GM18499 (cell line): Measurements from ENCODE around the gene BCLAF3.
A peak's percentile ranks its signal among the peaks of the same experiment; 100 is the strongest.

Experiments
- ATAC-seq: cut with Tn5 transposase; IDR thresholded peaks from one replicate; pipeline ENCODE4 v1.9.1; 2021; ENCODE audit warnings: moderate number of reproducible peaks; ENCODE audit not compliant: insufficient read depth, unreplicated experiment

The BCLAF3 gene

DNA sequence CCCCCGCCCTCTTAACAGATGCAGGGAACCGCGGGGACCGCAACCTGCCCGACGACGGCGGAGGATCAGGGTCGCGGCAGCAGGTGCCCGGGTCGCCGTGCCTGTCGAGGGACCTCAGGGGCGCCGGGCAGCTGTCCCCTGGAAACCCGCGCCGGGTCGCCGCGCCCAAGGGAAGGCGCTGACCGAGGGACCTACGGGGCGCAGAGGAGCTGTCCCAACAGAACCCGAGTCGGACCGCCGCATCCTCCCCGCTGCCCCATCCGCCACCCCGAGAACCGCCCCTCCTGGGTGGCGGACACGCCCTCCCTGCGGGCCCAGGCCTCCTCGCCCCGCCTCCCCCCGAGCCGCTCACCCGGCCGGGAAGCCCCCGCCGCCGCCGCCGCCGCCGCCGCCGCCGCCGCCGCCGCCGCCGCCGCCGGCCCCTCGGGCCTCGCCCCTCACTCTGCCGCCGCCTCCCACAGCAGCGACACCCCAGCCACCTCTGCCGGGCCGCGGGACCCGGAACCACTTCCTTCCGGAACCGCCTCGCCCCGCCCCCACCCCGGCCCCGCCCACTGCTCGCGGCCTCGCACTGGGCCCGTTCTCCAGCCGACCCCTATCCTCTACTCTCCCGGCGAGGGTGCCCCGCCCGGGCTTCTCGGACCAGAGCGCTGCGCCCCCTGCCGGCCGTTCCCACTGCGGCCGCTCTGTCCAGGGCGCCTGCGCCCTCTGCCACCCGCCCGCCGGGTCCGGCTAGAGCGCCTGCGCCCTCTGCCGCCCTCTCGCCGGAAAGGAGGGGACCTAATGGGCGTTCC lies at the start of gene BCLAF3:
Gene BCLAF3, minus strand, starts transcription at position 506 of the 794 bp plus-strand sequence. CDS start 20,797 bp downstream, outside the sequence.
- peak; percentile 87 for ATAC-seq

DNA sequence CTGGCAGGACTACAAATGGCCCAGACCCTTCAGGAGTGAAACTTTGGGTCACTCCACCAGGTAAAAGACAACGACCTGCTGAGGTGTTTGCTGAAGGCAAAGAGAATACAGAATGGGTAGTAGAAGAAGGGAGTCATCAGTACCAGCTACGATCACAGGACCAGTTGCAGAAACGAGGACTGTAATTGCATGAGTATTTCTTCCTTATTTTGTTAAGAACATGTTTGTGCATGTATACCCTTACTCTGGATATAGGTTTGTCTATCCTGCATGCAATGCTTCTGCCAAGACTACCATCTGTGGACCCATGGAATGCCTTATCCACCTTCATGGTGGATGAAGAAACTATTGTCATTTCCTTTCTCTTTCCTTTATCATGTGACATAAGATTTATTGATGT lies 48.1 kb upstream of the BCLAF3 start:
- ATAC-seq = no peak

DNA sequence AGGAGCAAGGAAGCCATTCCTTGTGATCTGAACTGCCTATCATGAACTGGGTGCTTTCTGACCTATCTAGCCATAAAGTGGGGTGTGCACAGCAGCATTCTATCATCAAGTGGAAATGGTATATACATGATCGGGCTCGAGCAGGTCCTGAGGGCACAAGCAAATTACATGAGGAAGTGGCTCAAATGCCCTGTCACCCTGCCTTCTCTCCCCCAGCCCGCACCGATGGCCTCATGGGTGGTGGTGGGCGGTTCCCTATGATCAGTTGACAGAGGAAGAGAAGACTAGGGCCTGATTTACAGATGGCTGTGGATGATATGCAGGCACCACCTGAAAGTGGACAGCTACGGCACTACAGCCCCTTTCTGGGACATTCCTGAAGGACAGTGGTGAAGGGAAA lies 46.3 kb upstream of the BCLAF3 start:
- no peak for ATAC-seq

DNA sequence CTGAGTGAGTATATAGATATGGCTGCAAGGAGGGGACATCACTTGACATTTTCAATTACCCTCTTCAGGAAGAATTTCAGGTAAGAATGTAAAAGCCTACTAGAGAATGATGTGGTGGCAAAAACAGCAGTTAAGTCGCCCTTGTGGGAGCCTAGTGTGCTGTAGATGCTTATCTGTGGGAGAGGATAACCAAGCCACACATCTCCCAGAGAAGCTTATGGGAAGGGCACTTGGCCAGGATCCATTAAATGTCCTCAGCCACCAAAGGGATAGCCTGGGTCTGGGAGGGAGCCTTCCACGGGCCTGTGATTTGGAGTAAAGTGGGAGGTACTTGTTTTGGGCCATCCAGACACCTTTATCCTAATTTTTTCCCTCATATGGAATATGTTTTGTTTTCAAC lies 41.3 kb upstream of the BCLAF3 start:
- no peak for ATAC-seq

DNA sequence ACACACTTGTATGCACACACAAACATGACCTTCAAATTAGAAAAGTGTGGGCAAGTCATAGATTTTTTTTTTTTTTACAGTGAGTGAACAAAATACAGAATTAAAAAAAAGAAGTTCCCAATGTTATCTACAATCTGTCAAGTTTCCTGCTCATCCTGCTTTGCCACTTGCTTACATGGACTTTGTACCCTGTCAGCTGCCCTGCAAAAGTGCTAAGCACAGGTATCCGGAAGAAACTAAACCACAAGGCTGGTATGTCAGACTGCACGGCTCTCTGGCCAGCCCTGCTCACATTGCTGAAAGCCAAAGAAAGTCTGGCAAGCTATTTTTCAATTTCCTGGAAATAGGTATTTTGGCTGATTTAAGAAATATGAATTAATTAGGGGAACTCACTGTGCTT lies 38.9 kb upstream of the BCLAF3 start:
- no peak for ATAC-seq

DNA sequence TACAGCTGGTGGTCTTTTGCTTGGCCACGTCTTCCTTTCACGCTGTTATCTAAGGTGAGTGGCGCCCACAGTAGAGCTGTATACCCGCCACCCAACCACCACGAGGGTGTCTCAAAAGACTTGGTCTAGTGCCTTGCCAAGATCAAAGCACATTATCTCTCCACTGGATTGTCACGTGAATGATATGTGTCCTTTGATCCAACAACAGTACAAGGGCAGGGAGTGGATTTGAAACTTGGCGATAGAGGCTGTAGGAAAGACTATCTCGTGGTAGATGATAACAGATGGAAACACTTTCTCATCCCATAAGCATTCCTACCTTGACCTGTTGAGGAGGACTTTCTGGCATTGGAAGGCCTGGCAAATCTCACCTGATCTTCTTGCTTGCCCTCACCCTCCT lies 37.7 kb upstream of the BCLAF3 start:
- ATAC-seq = no peak

DNA sequence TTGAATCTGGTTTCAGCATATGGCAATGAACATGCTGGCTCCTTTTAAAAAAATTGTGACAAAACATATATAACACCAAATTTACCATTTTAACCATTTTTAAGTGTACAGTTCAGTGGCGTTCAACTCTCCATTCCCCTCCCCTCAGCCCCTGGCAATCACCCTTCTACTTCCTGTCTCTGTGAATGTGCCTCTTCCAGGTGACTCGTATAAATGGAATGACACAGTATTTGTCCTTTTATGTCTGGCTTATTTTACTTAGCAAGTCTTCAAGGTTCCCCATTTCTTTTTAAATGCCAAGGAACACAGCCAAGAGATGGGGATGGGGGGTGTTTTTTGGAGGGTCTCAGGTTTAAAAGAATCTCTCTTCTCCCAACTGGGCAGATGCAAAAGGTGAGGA lies 35.4 kb upstream of the BCLAF3 start:
- ATAC-seq = no peak

DNA sequence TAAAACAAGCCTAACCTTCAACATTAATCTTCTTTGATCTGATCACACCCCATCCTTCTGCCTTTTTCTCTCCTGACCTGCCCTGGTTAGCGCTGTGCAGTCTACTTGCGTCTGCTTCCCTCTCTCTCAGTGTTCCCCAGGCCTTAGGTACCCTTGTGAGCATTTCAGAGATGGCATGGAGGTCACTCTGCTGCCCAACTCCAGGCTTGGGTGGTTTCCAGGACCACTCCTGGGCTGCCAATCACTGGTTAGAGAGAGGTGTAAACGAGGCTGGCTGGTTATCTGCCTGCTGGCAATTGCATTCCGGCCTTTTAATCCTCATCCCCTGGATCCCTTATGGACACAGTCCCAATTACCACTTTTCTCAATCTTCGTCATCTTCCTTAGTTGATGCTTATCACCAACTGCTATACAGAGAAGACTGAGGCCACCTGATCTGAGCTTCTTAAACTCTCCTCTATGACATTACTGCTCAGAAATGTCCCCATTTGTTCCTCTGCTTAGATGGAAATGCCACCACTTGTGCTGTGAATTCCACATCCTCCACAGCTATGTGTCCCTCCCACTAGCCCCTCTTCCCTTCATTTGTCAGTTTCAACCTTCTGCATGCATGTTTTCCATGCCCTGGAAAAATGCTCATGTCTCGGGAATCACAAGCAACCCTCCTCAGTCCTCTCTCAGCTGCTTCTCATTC lies 29.0 kb upstream of the BCLAF3 start:
- no peak for ATAC-seq

DNA sequence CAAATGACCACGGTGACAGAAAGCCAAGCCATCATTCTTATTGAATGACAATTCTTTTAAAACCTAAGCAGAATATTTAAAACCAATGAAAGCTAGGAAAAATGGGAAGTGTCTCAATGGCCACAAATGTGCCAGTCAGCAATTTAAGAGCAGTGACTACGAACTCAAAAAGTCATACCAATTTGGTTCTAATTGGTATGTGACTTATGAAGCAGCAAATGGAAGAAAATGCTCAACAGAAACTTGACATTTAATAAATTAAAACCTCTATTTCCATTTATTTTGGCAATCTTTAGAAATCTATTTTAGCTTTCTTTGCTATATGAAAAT lies 25.7 kb upstream of the BCLAF3 start:
- no peak for ATAC-seq

DNA sequence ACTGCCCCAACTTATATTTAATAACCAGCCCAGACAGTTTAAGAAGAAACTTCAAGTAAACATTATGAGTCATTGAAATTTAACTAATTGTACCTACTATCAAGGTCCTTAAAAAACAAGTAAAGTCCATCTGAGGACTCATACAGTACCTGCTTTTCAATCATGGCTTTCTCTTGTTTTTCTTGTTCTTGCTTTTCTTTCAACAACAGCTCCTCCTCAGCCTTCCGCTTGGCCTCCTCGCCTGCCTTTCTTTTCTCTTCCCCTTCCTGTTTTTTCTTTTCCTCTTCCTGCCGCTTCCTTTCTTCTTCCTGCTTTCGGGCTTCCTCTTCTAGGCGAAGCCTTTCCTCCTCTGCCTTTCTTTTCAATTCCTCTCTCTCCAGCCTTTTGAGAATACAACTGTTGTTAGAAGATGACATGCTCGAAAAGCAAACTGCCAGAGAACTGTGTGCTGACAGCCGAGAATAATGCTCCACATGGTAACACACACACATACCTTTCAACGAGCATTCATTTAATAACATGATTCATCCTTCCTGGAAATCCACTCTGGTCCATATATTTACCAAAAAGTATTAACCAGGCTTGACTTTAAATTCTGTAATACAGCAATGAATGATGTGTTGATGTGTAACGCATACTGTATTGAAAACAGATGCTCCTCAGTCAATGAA lies 25.2 kb upstream of the BCLAF3 start:
- ATAC-seq = no peak

DNA sequence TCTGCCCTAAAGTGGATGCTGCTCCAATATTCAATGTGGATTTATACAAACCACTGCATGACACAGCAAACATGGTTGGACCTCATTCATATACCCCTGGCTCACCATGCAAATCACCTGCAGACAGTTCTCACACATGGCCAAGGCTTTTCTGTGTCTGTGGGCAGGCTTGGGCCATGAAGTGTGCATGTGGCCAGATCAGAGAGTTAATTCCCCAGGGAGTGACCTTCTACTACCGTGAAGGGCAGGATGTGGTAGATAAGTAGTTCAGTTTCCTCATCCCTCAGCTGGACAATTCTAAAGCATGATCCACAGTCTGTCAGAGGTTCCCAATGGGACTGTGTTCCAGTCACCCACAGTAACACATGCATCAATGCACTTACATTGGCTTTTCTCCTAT lies 24.6 kb upstream of the BCLAF3 start:
- ATAC-seq = no peak

DNA sequence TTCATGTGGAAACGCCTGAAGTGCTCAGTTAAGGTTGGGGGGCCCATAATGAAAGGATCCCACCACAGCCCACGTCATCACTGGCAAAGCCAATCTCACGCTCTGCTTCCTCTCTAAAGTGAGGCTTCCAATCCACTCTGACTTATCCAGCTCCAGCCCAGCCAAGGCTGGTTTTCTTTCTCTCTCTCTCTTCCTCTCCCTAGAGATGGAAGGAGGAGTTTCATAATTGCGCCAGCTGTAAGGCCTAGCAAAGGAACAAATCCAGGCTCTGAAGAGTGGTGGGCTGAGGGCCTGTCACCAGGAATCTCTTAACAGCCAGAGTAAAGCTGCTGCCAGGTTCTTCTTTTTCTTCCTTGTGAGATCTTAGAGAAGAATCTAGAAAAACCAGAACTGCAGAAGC lies 20.7 kb upstream of the BCLAF3 start:
- ATAC-seq = no peak

DNA sequence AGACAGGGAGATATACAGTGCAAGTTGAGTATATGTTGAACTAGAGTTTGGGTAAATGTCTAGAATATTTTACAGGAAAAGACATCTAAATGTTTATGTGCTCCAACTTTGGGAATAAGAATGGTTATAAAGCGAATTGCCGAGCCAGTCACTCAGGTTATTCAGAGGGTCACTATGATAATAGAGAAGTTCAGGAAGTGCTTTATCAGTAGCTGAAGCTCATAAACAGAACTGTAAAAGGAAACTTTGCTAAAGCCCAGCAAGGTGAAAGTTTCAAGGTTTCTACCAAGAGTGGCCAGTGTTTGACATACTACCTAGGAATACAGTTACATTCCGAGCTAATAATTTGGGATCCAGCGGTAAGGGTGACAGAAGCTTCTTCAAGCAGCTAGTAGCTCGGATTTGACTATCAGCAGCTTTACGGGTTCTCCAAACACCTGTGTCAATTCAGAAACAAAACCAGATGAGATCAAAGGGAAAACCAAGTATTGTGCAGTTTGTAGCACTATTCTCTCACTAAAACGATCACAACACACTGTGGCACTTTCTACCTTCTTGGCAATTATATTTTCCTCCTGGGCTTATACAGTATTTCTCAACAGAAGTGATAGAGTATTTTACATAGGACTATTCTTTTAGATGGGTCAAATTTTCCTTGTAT lies 17.2 kb upstream of the BCLAF3 start:
- no peak for ATAC-seq

DNA sequence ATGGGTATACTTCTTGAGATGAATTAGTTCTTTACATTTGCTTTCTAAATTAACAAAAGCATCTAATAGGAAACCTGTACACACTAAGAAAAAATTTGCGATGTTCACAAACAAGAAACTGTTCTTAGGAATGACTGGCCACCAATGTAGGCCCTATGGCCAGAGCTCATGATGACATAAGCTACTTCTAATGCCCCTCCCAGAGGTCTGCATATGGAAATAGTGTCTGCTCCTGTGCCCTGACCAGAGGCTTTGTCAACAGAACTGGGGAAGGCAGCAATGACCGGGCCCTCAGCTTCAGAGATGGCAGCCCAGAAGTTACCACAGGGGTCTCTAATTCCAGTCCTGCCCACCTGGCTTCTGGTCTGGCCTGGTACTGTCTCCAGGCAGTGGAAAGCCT lies 15.0 kb upstream of the BCLAF3 start:
- no peak for ATAC-seq

DNA sequence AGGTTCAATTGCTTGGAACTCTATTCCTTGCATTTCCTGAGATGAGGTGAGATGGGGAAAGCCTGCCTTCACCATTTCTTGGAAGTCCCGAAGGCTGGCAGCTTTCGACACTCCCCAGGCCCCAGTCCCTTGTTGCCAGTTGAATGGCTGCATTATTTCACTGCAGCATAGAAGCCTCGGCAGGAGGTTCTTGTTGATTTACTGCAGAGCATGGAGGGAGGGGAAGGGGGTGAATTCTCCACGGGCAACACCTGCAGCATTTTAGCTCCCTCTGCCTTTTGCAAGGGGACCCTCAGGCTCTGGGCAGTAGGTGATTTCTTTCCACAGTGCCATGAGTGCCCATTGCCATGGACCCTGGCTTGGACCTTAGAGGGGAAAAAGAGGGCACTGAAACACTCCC lies 10.7 kb upstream of the BCLAF3 start:
- ATAC-seq = no peak

DNA sequence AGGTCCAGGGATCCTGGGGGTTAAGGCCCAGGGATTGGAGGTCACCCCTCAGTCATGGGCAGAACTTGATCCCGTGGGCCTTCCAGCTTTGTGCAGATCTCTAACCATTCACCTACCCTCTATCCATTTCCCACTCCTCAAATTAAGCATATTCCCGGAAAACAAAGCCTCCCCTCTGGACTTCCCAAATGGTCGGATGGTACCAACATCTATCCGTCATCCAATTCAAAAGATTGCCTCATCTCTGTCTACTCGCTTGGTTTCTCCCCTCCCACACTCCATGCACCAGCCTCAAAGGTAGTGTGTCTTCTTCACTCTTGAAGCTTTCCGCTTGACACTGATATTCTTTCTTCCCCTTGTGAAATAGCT lies 473 bp upstream of the BCLAF3 start:
- ATAC-seq = no peak

DNA sequence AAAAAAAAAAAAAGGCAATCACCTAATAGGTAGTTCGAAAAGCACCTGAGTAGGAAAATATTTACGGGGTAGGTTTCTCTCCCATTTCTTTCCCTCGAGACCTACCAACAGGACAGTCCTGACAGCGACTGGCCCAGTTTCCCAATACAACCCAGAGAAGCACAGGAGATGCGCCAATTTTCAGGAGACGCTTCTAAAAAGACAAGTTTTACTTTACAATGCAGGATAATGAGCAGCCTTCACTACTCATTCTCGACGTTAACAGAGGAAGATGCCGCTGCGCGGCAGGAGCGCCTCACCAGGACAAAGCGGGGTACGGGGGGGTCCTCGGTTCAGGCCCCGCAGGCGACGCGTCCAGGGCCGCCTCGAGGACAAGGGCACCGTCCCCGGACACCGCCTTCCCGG lies 708 bp downstream of the BCLAF3 start:
- ATAC-seq = no peak

DNA sequence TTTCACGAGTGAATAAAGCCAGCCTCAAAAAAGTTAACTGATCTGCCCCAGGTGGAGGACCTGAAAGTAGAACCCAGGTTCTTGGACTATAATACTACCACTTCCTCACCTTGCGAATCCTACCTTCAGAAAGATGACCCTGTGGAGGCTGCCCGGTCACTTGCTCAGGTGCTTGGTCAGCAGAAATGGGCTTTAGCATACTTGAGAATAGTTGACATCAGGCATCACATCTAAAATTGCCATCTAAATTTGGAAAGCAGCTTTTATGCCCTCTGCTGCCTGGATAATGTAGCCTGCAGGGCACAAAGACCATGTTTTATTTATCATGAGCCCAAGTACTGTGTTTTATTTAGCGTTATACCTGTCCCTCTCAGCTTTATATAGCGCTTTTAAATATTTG lies 3.0 kb downstream of the BCLAF3 start:
- no peak for ATAC-seq

DNA sequence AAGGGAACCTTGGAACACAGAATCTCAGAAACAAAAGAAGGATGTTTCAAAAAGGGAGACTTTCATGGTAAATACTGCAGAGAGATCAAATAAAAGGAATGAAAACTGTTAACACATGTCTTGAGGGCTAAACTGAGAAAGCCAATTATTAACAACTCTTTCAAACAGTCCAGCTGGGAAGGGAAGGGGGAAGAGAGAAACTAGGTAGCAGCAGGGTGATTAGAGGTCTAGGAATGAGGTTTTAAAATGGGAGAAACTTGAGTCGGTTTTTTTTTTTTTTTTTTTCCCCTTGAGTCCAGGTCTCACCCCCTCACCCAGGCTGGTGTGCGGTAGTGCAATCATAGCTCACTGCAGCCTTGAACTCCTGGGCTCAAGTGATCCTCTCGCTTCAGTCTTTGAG lies 4.3 kb downstream of the BCLAF3 start:
- no peak for ATAC-seq

DNA sequence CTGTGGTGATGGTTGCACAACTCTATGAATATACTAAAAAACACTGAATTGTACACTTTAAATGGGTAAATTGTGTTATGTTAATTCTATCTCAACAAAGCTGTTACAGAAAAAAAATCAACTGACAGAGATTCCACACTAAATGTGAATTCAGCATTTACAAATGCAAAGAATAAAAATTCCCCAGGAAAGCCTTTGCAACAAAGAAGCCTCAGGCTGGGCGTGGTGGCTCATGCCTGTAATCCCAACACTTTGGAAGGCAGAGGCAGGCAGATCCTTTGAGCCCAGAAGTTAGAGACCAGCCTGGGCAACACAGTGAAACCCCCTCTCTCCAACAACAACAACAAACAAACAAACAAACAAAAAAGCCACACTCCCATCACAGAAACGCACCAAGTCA lies 8.9 kb downstream of the BCLAF3 start:
- no peak for ATAC-seq

DNA sequence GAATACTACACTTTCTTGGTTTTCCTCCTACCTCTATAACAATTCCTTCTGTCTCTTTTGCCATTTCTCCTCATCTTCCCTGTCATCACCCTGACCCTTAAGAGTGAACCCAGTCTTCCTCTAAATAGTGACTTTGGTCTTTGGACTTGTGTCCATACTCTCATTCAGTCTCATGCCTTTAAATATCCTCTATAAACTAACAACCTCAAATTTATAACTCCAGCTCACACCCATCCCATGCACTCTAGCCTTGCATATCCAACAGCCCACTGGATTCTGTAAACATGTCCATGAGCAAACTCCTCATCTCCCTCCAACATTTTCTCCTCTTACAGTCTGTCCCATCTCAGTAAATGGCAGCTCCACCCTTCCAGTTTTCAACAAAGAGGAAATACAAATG lies 15.0 kb downstream of the BCLAF3 start:
- ATAC-seq = no peak
